H1 (cell line): ENCODE data around the gene ZNF575. TPM values are rescaled to one million over a fixed set of nuclear protein-coding genes. Genes with fewer than 3 reads are reported as not detected.

Experiments
- BACH1 ChIP-seq: IDR thresholded peaks from 2 replicates; pipeline ENCODE4 v1.6.1; 2012; ENCODE audit warnings: low read length, improper control_type of control experiment
- CEBPB ChIP-seq: IDR thresholded peaks from 2 replicates; pipeline ENCODE4 v1.6.1; 2012; ENCODE audit warnings: low read depth, low read length
- CHD2 ChIP-seq: IDR thresholded peaks from 2 replicates; pipeline ENCODE4 v1.6.1; 2012; ENCODE audit warnings: low read length, improper control_type of control experiment
- EGR1 ChIP-seq: IDR thresholded peaks from 2 replicates; pipeline ENCODE4 v1.6.1; 2011; ENCODE audit warnings: low read depth, low read length, borderline replicate concordance
- GABPA ChIP-seq: IDR thresholded peaks from 2 replicates; pipeline ENCODE4 v1.6.1; 2011; ENCODE audit warnings: mild to moderate bottlenecking, low read length, moderate library complexity, borderline replicate concordance; ENCODE audit not compliant: insufficient read depth
- GTF2F1 ChIP-seq: IDR thresholded peaks from 2 replicates; pipeline ENCODE4 v1.6.1; 2012; ENCODE audit warnings: low read depth, low read length, improper control_type of control experiment, borderline replicate concordance
- JUN ChIP-seq: IDR thresholded peaks from 2 replicates; pipeline ENCODE4 v1.6.1; 2011; ENCODE audit warnings: low read depth, mild to moderate bottlenecking, improper control_type of control experiment, low read length
- KDM1A ChIP-seq: fragments of 200-600, 300-600 bp; sonication (generic); IDR thresholded peaks from 2 replicates; pipeline ENCODE4 v1.7.1; 2016; ENCODE audit warnings: mild to moderate bottlenecking, low read length, borderline replicate concordance
- KDM4A ChIP-seq: IDR thresholded peaks from one replicate; pipeline ENCODE4 v1.7.1; 2012; ENCODE audit warnings: low read depth, mild to moderate bottlenecking, moderate library complexity, low read length, inconsistent platforms; ENCODE audit not compliant: severe bottlenecking
- RFX5 ChIP-seq: IDR thresholded peaks from 2 replicates; pipeline ENCODE4 v1.6.1; 2011; ENCODE audit warnings: low read depth, low read length, improper control_type of control experiment, borderline replicate concordance
- RXRA ChIP-seq: IDR thresholded peaks from 2 replicates; pipeline ENCODE4 v1.6.1; 2011; ENCODE audit warnings: low read depth, mild to moderate bottlenecking, low read length, moderate library complexity; ENCODE audit not compliant: insufficient read depth
- SP1 ChIP-seq: IDR thresholded peaks from 2 replicates; pipeline ENCODE4 v1.6.1; 2011; ENCODE audit warnings: low read depth, low read length
- SRF ChIP-seq: IDR thresholded peaks from 2 replicates; pipeline ENCODE4 v1.6.1; 2011; ENCODE audit warnings: mild to moderate bottlenecking, low read depth, low read length, moderate library complexity
- SUZ12 ChIP-seq: fragments of 200-600 bp; sonication (generic); IDR thresholded peaks from 2 replicates; pipeline ENCODE4 v1.6.1; 2012; ENCODE audit warnings: mild to moderate bottlenecking, inconsistent platforms, low read length, moderate library complexity, mixed read lengths
- TAF7 ChIP-seq: optimal IDR thresholded peaks from 2 replicates; pipeline ENCODE3; 2011; ENCODE audit warnings: low read depth, mild to moderate bottlenecking, inconsistent platforms, low read length, moderate library complexity, borderline replicate concordance
- TBP ChIP-seq: IDR thresholded peaks from 2 replicates; pipeline ENCODE4 v1.6.1; 2011; ENCODE audit warnings: low read depth, low read length, improper control_type of control experiment
- TCF12 ChIP-seq: IDR thresholded peaks from 2 replicates; pipeline ENCODE4 v1.6.1; 2011; ENCODE audit warnings: low read depth, mild to moderate bottlenecking, low read length
- YY1 ChIP-seq: IDR thresholded peaks from 2 replicates; pipeline ENCODE4 v1.6.1; 2011; ENCODE audit warnings: low read depth, mild to moderate bottlenecking, low read length
- polyA plus RNA-seq, 7 experiments: library from polyadenylated mRNA; depleted of rRNA in 3 of 7; stranded (reverse) in 5 of 7; unstranded in 2 of 7; fragments of >200 nt in 5 of 7; fragments of 200-250 nt in 2 of 7; gene quantifications; 1 replicate in 5 of 7; 2 replicates in 1 of 7; 4 replicates in 1 of 7; pipeline versions ENCODE4 v1.2.1 to v1.2.3, GENCODE V29; 2011 to 2013; ENCODE audit warnings: missing spikeins in 2 of 7, mixed read lengths in 2 of 7
- total RNA-seq: library from RNA; stranded (reverse); fragmentation: NEBNext Ultra II Directional; extraction: Animal tissue kit (Norgen Biotek cat#: 25700); gene quantifications from 2 replicates; pipeline ENCODE4 v1.2.1, GENCODE V29; 2021
- TF ChIP-seq, protein P1 (sequence below), 3 experiments: IDR thresholded peaks; 1 replicate in 2 of 3; 2 replicates in 1 of 3; pipeline versions ENCODE4 v1.5.1 to v1.6.1; 2011; ENCODE audit warnings: low read length in 3 of 3, mild to moderate bottlenecking in 3 of 3, inconsistent platforms in 2 of 3, low read depth in 1 of 3, moderate library complexity in 1 of 3; ENCODE audit not compliant: insufficient read depth in 1 of 3; ENCODE audit errors: control extremely low read depth in 1 of 3
- TF ChIP-seq, protein P2 (sequence below): IDR thresholded peaks from 2 replicates; pipeline ENCODE4 v1.6.1; 2012; ENCODE audit warnings: low read length, inconsistent platforms

Gene ZNF575
- total and polyA plus RNA-seq, 2 of the 8 experiments (the other 6 are each of a cell fraction or from before 2014, with no cell fraction given), result 0.05 TPM; not detected in 1

DNA sequence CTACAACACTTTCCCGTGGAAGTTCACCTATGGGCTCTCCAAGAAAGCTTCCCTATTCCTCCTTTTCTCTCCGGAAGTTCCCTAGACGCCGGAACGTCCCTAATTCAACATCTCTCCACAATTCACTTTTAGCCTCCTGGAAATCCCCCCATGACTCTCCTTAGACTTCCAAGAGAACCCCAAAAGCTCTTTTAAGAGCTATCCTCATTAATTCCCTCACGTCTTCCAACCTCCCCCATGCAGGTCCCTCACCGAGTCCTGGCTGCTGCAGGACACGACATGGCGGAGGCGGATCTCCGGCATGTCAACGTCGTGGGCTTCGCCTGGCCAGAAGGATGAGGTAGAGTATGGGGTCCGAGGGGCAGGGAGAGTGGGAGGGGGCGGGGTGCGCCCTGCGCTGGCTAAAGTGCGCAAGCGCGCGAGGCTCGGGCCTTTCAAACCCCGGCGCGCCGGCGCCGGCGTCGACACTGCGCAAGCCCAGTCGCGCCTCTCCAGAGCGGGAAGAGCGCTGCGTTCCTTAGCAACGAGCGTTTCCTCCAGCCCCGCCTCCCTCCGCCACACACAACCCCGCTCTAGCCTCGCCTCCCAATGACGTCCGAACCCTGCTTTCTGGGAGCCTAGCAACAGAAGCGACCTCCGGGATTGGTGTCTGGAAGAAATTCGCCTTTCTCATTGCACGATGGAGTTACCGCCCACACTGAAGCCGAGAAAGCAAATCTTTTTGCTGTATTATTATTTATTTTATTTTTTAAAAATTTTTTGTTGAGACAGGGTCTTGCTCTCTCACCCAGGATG is 42.4 kb downstream of the ZNF575 start, which contains the start of the genes PINLYP and XRCC1 (continued):
- TF ChIP-seq EGR1 (no peak), RXRA (no peak), JUN (no peak), SP1 (peak; percentile 62; the same call in 1 of the 2 replicates), SUZ12 (no peak), GTF2F1 (no peak), CHD2 (no peak), KDM1A (no peak), YY1 (peak; percentile 73; the same call in 1 of the 2 replicates), TBP (peak; percentile 50; the same call in 1 of the 2 replicates), CEBPB (no peak), TAF7 (no peak), GABPA (no peak), RFX5 (peak; percentile 92), TCF12 (no peak), KDM4A (peak; percentile 51), BACH1 (no peak), SRF (no peak)
- TF ChIP-seq, protein P1, sequence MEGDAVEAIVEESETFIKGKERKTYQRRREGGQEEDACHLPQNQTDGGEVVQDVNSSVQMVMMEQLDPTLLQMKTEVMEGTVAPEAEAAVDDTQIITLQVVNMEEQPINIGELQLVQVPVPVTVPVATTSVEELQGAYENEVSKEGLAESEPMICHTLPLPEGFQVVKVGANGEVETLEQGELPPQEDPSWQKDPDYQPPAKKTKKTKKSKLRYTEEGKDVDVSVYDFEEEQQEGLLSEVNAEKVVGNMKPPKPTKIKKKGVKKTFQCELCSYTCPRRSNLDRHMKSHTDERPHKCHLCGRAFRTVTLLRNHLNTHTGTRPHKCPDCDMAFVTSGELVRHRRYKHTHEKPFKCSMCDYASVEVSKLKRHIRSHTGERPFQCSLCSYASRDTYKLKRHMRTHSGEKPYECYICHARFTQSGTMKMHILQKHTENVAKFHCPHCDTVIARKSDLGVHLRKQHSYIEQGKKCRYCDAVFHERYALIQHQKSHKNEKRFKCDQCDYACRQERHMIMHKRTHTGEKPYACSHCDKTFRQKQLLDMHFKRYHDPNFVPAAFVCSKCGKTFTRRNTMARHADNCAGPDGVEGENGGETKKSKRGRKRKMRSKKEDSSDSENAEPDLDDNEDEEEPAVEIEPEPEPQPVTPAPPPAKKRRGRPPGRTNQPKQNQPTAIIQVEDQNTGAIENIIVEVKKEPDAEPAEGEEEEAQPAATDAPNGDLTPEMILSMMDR (IDR thresholded peaks at IDR 0.05; ENCODE audit: control extremely low read depth in 1 of 3, insufficient read depth in 1 of 3, low read depth in 1 of 3, low read length in 3 of 3), result no peak
- TF ChIP-seq, protein P2, sequence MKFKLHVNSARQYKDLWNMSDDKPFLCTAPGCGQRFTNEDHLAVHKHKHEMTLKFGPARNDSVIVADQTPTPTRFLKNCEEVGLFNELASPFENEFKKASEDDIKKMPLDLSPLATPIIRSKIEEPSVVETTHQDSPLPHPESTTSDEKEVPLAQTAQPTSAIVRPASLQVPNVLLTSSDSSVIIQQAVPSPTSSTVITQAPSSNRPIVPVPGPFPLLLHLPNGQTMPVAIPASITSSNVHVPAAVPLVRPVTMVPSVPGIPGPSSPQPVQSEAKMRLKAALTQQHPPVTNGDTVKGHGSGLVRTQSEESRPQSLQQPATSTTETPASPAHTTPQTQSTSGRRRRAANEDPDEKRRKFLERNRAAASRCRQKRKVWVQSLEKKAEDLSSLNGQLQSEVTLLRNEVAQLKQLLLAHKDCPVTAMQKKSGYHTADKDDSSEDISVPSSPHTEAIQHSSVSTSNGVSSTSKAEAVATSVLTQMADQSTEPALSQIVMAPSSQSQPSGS, result no peak
